GM19395 (cell line): Measurements from ENCODE around the gene EPX.

Experiments
- ATAC-seq: cut with Tn5 transposase; IDR thresholded peaks from one replicate; pipeline ENCODE4 v1.9.1; 2021; ENCODE audit warnings: mild to moderate bottlenecking, moderate library complexity; ENCODE audit not compliant: unreplicated experiment

Gene EPX

GRCh38 chr17:58184986-58185761, 7.4 kb upstream of the EPX start:
- ATAC-seq = no peak

GRCh38 chr17:58186591-58186990, 5.9 kb upstream of the EPX start:
- ATAC-seq = no peak

- ATAC-seq = no peak
Observed at GRCh38 chr17:58187063-58187462, 5.5 kb upstream of the EPX start.

- no peak for ATAC-seq
Observed at GRCh38 chr17:58187675-58188074, 4.9 kb upstream of the EPX start.

- ATAC-seq = no peak
Observed at GRCh38 chr17:58189436-58190146, 2.9 kb upstream of the EPX start.

GRCh38 chr17:58191241-58191896, 1.2 kb upstream of the EPX start:
- no peak for ATAC-seq

- ATAC-seq = no peak
Observed at GRCh38 chr17:58193641-58194255, 1.2 kb downstream of the EPX start.

- no peak for ATAC-seq
Observed at GRCh38 chr17:58195518-58196123, 3.1 kb downstream of the EPX start.

GRCh38 chr17:58196610-58197009, 4.1 kb downstream of the EPX start:
- ATAC-seq = no peak

GRCh38 chr17:58200024-58200633, 7.6 kb downstream of the EPX start:
- ATAC-seq = no peak

- ATAC-seq = no peak
Observed at GRCh38 chr17:58202859-58203258, 10.3 kb downstream of the EPX start.

- ATAC-seq = no peak
Observed at GRCh38 chr17:58204796-58205195, 12.3 kb downstream of the EPX start.

GRCh38 chr17:58205936-58206335, 13.4 kb downstream of the EPX start:
- ATAC-seq = no peak

- no peak for ATAC-seq
Observed at GRCh38 chr17:58207451-58207850, 14.9 kb downstream of the EPX start.

GRCh38 chr17:58208344-58208743, 15.8 kb downstream of the EPX start:
- ATAC-seq = no peak

GRCh38 chr17:58210922-58211321, 18.4 kb downstream of the EPX start:
- no peak for ATAC-seq

GRCh38 chr17:58215685-58216084, 23.2 kb downstream of the EPX start:
- ATAC-seq = no peak

- no peak for ATAC-seq
Observed at GRCh38 chr17:58217766-58218165, 25.2 kb downstream of the EPX start.

- peak; percentile 91 for ATAC-seq
Observed at GRCh38 chr17:58219007-58219788, 26.7 kb downstream of the EPX start, which contains the start of gene MKS1. Gene MKS1 (minus strand): TSS chr17:58219255. CDS start chr17:58219230, 25 bp downstream.

- ATAC-seq = no peak
Observed at GRCh38 chr17:58219789-58220183, 27.3 kb downstream of the EPX start.
